GM15510 (cell line): Measurements from ENCODE around the gene RBM44.

Experiments used
- POLR2A ChIP-seq: IDR thresholded peaks from 3 replicates; pipeline ENCODE4 v1.6.1; 2011; ENCODE audit warnings: borderline replicate concordance; ENCODE audit not compliant: insufficient read length; ENCODE audit errors: extremely low read depth

RBM44 gene

DNA sequence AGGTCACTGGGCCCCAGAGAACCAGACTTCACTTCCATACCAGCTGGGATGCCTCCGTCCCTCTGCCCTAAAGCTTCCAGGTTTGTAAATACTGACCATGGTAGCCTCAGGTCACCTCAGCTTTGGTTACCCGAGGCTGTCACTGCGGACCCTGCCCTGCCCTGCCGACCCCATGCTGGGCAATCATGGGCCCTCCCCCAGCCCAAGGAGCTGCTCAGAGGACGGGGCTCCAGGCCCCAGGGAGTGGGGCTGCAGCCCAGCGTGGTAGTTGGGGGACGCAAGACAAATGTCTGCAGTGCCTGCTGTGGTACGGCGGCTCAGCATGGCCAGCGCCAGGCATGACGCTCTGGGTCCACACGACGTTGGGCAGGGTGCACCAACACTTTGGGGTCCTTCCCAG is 86.1 kb downstream of the RBM44 start:
- TF ChIP-seq POLR2A: no peak

DNA sequence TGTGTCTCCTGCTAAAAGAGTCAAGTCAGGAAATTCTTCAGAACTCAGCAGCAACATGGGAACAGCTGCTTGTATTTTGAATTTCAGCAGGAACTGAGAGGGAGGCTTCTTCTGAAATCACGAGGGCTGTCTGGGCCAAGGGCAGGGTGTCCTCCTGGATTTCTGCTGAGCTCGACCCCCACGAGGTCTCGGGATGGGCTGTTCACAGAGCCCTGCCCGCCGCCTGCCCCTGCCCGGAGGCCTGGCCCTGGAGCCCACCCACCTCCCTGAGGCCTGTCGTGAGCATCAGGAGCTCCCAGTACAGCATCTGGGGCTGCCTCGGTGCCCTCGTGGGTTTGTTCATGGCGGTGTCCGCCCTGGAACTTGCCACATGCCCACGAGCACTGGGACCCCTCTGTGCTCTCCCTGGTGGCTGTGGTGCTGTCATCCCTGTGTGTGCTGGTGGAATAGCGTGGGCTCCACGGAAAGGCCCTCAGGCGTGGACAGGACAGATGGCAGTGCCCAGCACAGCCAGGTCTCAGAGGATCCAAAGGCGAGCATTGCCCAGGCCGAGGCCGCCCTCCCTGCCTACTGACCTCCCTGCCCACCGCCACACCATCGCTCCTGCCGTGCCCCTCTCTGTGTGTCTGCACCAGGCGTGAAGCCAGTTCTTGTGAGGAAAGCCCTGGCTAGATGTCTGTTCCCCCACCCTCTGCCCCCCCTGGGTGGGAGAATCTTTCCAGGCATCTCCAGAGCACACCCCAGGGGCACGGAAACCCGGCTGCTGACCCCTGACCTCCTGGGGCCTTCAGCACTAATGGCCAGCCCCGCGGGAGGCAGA is 86.7 kb downstream of the RBM44 start:
- TF ChIP-seq POLR2A: no peak

DNA sequence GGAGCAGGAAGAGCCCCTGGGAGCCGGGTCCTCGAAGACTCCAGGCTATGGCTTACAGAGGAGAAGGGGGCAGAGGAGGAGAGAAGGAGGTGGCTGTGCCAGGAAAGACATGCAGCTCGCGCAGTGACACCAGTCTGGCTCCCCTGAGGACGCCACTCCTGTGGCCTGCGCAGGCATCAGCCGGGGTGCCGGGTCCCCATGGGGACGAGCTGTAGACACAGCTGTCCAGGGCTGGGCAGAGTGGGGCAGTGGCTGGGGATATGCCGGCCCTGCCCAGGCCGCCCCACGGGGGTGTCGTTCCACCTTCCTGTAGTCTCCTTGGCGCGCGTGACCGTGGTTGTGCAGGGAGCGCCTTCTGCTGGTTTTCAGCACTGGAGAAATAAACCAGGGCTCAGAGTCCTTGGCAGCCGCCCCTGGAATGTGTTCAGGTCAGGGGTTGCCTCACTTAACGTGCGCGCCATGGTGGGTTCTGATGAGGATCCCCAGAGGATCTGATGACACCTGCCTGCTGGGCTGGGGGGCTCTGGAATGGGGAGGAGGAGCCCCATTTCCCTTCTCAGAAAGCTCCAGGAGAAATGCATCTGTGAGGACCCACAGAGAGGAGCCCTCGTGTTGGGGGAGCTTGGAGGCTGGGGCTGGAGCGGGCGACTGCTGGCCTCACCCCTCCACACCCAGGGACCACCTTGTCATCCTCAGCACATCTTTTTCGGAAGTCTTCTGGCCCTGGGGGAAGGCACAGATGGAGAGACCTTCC is 87.5 kb downstream of the RBM44 start:
- TF ChIP-seq POLR2A: no peak

GRCh38 chr2:237886685-237887481 is 88.3 kb downstream of the RBM44 start:
- no peak for TF ChIP-seq POLR2A

- no peak for TF ChIP-seq POLR2A
These were observed 89.8 kb downstream of the RBM44 start for GRCh38 chr2:237888389-237888788.

DNA sequence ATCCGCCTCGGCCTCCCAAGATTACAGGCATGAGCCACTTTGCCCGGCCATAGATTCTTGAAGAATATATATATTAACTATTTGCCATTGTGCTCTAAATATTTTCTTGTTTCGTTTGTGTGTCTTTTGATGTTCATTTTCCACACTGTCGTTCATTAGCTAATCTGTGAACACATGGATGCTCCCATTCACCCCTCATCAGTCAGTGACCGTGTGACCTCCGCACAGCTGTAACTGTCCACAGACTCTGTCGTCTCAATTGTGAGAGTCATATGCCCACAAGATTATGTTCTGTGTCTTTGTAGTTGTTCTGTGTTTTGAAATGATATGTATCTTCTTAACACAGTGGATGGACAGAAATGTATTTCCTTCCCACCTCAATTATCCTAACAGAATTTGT is 90.4 kb downstream of the RBM44 start:
- no peak for TF ChIP-seq POLR2A

DNA sequence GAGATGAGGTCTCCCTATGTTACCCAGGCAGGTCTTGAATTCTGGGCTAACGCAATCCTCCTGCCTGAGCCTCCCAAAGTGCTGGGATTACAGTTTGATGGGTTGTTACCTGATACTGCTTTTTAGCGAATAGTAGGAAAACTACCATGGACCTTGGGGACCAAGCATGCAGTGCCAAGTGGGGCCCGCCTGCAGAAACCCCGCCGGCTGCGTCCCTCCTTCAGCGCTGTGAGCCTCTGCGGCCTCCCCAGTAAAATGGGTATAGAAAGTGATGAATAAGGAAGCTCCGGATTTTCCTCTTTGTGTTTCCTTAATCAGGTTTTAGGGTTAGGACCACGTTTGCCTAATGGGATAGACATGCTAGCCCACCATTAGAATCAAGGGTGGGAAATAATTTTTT is 91.2 kb downstream of the RBM44 start:
- no peak for TF ChIP-seq POLR2A
